RWPE1 (cell line): Measurements from ENCODE around the gene LENEP.

Source experiments
- CTCF ChIA-PET: fragments of 350-600 bp; sonication (Branson Sonifier 250); formaldehyde crosslinking; extraction: SDS; loops from one replicate; lab custom pipeline; 2021; lab: Yijun Ruan, JAX
- POLR2A ChIA-PET: fragments of 400-600 bp; formaldehyde crosslinking; extraction: SDS; loops from one replicate; lab custom pipeline; 2020; ENCODE audit warnings: antibody characterized with exemption; ENCODE audit not compliant: low non-redundant PET; lab: Yijun Ruan, JAX
- DNase-seq: peaks from one replicate; pipeline ENCODE4 v3.0.0; 2012; ENCODE audit warnings: low spot score
- H3K27ac ChIP-seq: fragments of 450-650 bp; 2 replicates; pipeline ENCODE4 v1.5.1; 2017
- TF ChIP-seq, protein P1 (sequence below): fragments of 450-650 bp; conservative IDR thresholded peaks from 2 replicates; pipeline ENCODE4 v1.5.1; 2017; ENCODE audit warnings: low read depth, mild to moderate bottlenecking

LENEP gene

DNA sequence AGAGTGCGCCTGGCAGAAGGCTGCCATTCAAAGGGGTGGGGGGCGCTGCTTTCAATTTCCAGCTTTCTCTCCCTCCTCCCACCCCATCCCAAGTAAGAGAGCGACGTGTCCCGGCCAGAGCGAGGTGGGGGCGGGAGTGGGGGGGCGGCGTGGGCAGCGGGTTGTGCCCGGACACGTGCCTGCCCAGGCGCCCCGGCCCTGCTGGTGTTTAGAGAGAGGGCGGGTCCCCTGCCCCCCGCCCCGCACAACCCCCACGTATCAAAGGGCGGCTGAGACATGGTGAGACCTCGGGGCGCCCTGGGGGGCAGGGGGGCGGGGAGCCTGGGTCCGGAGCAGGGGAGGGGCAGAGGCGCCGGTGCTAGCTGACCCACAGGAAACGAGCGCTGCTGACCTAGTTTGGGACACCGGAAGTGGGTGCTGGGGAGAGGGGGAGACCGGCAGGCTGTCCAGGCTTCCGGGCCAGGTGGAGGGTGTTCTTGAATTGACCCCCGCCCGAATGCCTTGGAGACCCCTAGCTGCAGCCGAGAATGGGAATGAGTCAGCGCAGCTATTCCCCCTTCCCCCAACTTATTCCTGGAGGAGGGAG is 10.5 kb downstream of the LENEP start:
- TF ChIP-seq, protein P1, sequence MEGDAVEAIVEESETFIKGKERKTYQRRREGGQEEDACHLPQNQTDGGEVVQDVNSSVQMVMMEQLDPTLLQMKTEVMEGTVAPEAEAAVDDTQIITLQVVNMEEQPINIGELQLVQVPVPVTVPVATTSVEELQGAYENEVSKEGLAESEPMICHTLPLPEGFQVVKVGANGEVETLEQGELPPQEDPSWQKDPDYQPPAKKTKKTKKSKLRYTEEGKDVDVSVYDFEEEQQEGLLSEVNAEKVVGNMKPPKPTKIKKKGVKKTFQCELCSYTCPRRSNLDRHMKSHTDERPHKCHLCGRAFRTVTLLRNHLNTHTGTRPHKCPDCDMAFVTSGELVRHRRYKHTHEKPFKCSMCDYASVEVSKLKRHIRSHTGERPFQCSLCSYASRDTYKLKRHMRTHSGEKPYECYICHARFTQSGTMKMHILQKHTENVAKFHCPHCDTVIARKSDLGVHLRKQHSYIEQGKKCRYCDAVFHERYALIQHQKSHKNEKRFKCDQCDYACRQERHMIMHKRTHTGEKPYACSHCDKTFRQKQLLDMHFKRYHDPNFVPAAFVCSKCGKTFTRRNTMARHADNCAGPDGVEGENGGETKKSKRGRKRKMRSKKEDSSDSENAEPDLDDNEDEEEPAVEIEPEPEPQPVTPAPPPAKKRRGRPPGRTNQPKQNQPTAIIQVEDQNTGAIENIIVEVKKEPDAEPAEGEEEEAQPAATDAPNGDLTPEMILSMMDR, result no peak
- CTCF ChIA-PET, result interaction anchor here (0.6 to 3.2 kb wide), 5 partner anchors 9 to 446 kb away, joined by 3 to 26 read pairs (median 3); partner anchors contain the start of gene FLAD1
- DNase-seq, result no peak
- peak overlapping the region; percentile 100 for H3K27ac ChIP-seq
- POLR2A ChIA-PET, result interaction anchor here (0.6 to 1.0 kb wide), 3 partner anchors 30 to 192 kb away, joined by 3 to 12 read pairs (median 3); partner anchors contain the start of gene CKS1B

DNA sequence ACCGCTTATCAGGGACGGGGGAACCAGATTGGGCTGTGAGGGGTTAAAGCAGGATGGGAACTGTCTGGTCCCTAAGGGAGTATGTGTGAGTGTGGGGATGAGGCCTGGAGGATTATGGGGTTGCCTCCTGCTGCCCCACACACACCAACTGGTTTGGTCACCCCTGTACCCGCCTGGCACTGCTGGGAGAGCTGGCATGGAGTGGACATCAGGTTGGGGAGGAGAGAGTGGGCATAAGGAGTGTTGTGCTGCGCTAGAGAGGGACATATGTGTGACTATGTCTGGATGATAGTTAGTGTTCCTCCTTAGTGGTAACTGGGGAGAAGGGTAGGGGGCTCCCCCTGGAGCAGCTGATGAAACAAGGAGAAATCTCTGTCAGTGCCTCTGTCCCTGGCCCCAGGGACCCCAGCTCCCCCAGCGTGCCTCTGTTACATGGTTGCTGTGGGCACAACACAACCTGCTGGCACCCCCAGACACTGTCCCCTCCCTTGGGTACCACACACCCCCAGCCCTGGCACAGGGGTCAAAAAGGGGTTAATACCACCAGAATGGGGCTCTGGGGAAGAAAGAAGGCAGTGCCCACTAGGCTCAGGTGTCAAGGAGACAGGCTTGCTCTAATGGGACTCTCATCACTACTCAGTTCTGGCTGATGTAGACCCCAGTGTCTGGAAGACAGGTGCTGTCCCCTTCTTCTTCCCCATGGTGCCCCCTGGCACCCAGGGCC is 11.1 kb downstream of the LENEP start:
- peak overlapping the region; percentile 100 for H3K27ac ChIP-seq
- DNase-seq, result no peak
- TF ChIP-seq, protein P1, result no peak
- POLR2A ChIA-PET, result interaction anchor here (0.6 to 1.0 kb wide), 3 partner anchors 31 to 192 kb away, joined by 3 to 12 read pairs (median 3); partner anchors contain the start of gene CKS1B
- CTCF ChIA-PET, result interaction anchor here (0.6 to 3.2 kb wide), 2 partner anchors 12 to 445 kb away, joined by 3 to 26 read pairs; no protein-coding TSS in a partner anchor

DNA sequence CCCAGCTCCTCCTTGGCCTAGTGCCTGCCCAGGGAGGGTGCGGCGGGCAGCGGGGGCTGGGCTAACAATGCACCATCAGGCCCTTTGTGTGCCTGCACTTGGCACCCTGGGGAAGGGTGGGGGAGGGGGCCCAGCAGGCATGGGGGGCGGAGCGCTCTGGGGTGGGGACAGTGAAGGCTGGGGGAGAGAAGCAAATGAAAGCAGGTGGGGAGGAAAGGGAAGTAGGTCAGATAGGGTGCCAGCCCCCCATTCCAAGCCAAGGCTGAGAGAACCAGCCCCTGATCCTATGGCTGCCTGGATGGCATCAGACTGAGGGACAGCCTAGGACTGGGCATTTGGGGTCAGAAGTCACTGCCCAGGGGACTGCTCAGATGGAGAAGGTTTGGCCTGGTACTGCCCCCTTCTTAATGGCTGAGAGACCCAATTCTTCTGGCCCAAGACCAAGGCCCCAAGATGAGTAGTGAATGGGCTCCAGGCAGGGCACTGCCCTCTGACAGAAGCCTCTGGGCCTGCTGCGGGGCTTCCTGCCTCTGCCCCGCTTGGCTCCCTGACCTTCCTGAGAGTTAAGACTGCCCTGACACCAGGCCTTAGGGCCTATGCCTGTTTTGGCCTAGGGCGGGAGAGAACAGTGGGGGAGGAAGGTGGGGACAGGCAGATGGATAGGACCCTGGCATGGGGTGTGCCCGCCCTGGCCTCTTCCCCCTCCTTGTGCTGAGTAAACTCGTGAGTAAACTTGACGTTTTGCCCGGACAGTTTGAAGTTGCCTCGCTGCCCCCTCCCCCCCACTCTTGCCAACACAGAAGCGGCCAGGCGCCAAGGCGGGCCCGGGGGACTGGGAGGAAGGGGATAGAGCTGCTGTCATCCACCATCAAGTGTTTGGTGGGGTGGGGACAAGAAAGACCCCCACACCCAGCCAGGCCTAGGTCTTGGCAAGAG is 12.0 kb downstream of the LENEP start:
- H3K27ac ChIP-seq, result peak overlapping the region; percentile 100
- TF ChIP-seq, protein P1, result no peak
- peak; percentile 60 for DNase-seq
- POLR2A ChIA-PET, result no interaction called here
- CTCF ChIA-PET, result interaction anchor here (3.2 kb wide), 1 partner anchor 11 kb away, joined by 26 read pairs; no protein-coding TSS in a partner anchor

DNA sequence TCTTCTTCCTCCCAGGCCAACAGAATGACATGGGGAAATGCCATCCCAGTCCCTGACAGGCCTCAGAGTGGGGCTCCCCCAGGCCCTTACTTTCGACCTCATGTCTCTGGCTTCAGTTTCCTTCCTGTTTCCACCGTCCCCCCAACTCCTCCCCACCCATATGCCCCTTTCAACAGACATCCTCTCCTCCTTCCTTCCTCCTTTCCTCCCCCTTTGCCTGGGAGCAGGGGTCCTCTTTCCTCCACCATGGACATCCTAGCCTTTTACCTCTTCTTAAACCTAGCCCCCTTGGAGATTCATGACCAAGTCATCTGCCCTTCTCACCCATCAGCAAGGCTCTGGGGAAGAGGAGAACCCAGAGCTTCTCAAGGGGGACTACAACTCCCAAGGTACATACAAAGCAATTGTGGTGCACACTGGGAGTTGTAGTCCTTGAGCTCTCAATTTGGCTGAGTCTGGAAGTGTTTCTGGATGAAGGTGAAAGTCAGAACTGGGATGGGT is 13.3 kb downstream of the LENEP start:
- DNase-seq, result no peak
- H3K27ac ChIP-seq, result peak overlapping the region; percentile 100
- TF ChIP-seq, protein P1, result no peak
- ChIA-PET CTCF (interaction anchor here (0.5 to 0.6 kb wide), 2 partner anchors 28 to 84 kb away, joined by 4 to 5 read pairs; no protein-coding TSS in a partner anchor), POLR2A (no interaction called here)

DNA sequence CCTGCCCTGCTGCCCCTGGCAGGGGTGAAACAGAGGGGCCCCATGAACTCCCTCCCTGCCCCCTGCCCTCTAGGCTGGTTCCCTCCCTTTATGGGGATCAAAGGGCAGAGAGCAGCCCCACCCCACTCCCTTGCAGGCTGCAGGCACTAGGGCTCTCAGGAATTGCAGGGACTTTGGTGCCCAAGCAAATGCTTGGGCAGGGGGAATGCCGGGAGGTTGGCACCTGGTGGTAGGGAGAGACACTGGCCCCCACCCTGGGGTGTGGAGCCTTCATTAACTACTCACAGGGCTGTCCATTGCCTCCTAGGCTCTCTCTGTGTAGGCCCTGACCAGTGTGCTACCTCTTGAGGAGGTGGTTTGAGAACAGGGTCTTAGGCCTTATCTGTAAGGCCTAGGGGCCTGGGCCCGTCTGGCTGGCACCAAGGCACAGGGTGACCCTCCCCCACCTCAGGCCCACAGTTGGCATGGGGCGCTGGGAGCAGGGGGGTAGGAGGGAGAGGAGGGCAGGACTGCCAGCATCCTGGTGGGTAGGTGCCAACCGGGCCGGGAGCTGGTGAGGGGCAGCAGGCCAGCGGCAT is 14.0 kb downstream of the LENEP start:
- TF ChIP-seq, protein P1, result no peak
- peak overlapping the region; percentile 100 for H3K27ac ChIP-seq
- DNase-seq, result no peak
- ChIA-PET POLR2A (no interaction called here), CTCF (interaction anchor here (0.5 kb wide), 1 partner anchor 27 kb away, joined by 4 read pairs; no protein-coding TSS in a partner anchor)
